Cardiac muscle cell (in vitro differentiated cells and primary cell): ENCODE measurements around the gene UPK3B. TPM values are rescaled to one million over a fixed set of nuclear protein-coding genes. Genes with fewer than 3 reads are reported as not detected.
"Not testable (repeated sequence)": the region's sequence is repeated elsewhere in the genome, so short reads cannot be mapped to it uniquely, and the experiment has no call there.

Experiments
- DNase-seq, 2 donors: peaks; one replicate each; pipeline versions ENCODE4 v3.0.0 to v3.0.0-alpha.2; 2010 to 2017; ENCODE audit warnings: low read depth in 1 of 2, low spot score in 1 of 2
- H3K27ac ChIP-seq: fragments of 200-600 bp; sonication (generic); 2 replicates; pipeline ENCODE4 v1.5.1; 2016
- H3K27me3 ChIP-seq: fragments of 200-600 bp; sonication (generic); 2 replicates; pipeline ENCODE4 v1.6.0; 2016; ENCODE audit warnings: control low read depth
- H3K36me3 ChIP-seq: fragments of 200-600 bp; sonication (generic); 2 replicates; pipeline ENCODE4 v1.5.1; 2016; ENCODE audit warnings: control low read depth
- H3K4me1 ChIP-seq: fragments of 200-600 bp; sonication (generic); 2 replicates; pipeline ENCODE4 v1.8.1; 2017; ENCODE audit warnings: low read depth, mild to moderate bottlenecking, mixed run types
- H3K4me3 ChIP-seq: fragments of 200-600 bp; sonication (generic); 2 replicates; pipeline ENCODE4 v1.5.1; 2016; ENCODE audit warnings: mild to moderate bottlenecking
- H3K9me3 ChIP-seq: fragments of 200-600 bp; sonication (generic); 2 replicates; pipeline ENCODE4 v1.5.1; 2017; ENCODE audit warnings: low read depth, mild to moderate bottlenecking, control low read depth
- polyA plus RNA-seq: library from polyadenylated mRNA; unstranded; fragments of >200 nt; fragmentation: Nextera tagmentation; extraction: Ambion mirVana; gene quantifications from 2 replicates; pipeline ENCODE4 v1.2.1, GENCODE V29; 2016
- total RNA-seq: library from RNA; depleted of rRNA; stranded (reverse); fragments of >200 nt; gene quantifications from 2 replicates; pipeline ENCODE4 v1.2.3, GENCODE V29; 2016
- TF ChIP-seq, protein P1 (sequence below): IDR thresholded peaks from 2 replicates; pipeline ENCODE4 v1.5.1; 2012; ENCODE audit warnings: low read depth, mild to moderate bottlenecking, low read length

UPK3B gene
- total and polyA plus RNA-seq, 2 experiments from 2014 or later, result 0.78 to 1.5 TPM

DNA sequence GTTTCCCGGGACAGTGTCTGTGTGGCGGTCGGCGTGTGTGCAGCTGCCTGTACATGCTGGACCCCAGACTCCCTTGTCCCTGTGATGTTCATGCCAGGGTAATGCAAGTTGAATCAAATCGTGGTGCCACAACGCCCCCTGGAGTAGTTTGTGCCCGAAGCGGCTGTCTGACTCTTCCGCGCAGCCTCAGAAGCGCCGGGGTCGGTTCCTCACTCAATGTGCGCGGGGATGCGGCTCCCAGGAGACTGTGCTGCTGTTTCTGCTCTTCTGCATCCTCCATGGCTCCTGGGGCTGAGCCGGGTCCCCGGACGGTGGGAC lies 10.5 kb upstream of the UPK3B start:
- not testable (repeated sequence) for H3K4me3 ChIP-seq, H3K36me3 ChIP-seq, H3K9me3 ChIP-seq, H3K27me3 ChIP-seq, H3K27ac ChIP-seq, DNase-seq, H3K4me1 ChIP-seq

DNA sequence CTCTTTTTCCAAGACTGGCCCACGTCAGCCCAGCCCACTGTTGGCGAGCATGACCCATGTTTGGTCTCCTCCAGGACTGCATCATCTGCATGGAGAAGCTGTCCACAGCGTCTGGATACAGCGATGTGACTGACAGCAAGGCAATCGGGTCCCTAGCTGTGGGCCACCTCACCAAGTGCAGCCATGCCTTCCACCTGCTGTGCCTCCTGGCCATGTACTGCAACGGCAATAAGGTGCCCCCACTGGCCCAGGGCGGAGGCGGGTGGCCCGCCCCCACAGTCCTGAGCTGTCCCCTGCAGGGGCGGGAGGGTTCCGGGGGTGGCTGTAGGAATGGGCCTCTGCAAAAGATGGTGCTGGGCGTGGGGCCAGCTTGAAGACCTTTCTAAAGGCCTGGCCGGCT lies 8.1 kb upstream of the UPK3B start:
- not testable (repeated sequence) for H3K4me3 ChIP-seq, H3K36me3 ChIP-seq, H3K27me3 ChIP-seq, DNase-seq, H3K27ac ChIP-seq, H3K4me1 ChIP-seq, H3K9me3 ChIP-seq

DNA sequence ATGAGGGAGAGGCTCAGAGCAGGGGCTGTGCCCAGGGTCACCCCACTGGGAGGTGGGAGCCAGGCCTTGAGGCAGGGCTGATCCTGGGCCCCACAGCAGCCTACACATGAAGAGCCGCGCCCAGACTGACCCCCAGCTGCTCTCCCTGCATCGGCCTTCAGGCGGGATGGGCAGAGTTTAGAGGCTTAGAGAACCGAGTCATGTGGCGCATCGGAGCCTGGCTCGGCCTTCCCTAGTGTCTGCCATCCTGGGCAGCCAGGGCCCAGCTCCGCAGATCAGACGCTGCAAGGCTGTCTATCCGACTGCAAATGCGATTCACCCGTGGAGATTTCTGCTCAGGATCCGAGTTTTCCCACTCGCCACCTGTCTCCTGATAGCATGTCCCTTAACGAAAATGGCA lies 7.5 kb upstream of the UPK3B start:
- H3K4me1 ChIP-seq, H3K9me3 ChIP-seq, DNase-seq, H3K27ac ChIP-seq, H3K36me3 ChIP-seq, H3K4me3 ChIP-seq, H3K27me3 ChIP-seq: not testable (repeated sequence)

DNA sequence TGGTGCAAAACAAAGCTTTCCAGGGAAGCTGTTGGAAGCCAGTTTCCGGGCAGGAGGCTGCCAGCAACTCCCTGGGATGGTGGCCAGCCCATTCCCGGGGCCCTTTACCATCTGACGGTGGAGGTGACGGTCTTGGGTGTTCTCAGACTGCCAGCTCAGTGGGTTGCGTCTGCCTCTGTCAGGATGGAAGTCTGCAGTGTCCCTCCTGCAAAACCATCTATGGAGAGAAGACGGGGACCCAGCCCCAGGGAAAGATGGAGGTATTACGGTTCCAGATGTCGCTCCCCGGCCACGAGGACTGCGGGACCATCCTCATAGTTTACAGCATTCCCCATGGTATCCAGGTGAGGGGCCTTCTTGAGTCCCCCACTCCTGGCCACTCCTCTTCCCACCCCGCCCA lies 7.1 kb upstream of the UPK3B start:
- not testable (repeated sequence) for H3K4me3 ChIP-seq, H3K27me3 ChIP-seq, DNase-seq, H3K4me1 ChIP-seq, H3K9me3 ChIP-seq, H3K27ac ChIP-seq, H3K36me3 ChIP-seq

DNA sequence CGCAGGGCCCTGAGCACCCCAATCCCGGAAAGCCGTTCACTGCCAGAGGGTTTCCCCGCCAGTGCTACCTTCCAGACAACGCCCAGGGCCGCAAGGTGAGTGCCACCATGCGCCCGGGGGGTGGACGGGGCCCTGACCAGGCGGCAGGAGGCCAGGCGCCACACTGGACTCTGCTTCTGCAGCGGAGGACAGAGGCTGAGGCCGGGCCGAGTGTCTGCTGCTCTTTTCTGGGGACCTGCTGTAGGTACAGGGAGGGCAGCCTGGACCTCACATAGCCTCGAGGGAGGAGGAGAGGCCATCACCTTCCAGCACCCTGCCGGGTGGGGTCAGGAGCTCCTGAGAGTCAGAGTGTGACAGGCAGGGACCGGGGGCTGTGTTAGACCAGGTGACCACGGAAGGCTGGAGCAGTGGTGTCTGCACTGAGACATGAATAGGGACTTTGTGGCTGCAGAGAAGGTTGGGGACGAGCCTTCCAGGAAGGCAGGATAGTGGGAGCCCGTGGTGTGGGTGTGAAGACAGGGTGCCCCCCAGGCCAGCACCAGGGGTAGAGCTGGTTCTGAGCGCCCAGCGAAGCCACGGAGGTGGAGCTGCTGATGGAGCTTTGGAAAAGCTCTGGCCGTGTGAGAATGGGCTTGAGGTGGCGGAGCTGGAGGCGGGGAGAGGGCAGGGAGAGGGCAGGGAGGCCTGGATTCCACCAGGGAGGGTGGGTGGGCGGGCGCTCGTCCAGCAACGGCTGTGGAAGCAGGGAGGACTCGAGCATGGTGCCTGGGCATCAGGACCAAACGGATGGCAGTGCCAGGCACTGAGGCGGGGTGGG lies 5.8 kb upstream of the UPK3B start:
- not testable (repeated sequence) for H3K27me3 ChIP-seq, H3K27ac ChIP-seq, H3K4me3 ChIP-seq, DNase-seq, H3K36me3 ChIP-seq, H3K4me1 ChIP-seq, H3K9me3 ChIP-seq

DNA sequence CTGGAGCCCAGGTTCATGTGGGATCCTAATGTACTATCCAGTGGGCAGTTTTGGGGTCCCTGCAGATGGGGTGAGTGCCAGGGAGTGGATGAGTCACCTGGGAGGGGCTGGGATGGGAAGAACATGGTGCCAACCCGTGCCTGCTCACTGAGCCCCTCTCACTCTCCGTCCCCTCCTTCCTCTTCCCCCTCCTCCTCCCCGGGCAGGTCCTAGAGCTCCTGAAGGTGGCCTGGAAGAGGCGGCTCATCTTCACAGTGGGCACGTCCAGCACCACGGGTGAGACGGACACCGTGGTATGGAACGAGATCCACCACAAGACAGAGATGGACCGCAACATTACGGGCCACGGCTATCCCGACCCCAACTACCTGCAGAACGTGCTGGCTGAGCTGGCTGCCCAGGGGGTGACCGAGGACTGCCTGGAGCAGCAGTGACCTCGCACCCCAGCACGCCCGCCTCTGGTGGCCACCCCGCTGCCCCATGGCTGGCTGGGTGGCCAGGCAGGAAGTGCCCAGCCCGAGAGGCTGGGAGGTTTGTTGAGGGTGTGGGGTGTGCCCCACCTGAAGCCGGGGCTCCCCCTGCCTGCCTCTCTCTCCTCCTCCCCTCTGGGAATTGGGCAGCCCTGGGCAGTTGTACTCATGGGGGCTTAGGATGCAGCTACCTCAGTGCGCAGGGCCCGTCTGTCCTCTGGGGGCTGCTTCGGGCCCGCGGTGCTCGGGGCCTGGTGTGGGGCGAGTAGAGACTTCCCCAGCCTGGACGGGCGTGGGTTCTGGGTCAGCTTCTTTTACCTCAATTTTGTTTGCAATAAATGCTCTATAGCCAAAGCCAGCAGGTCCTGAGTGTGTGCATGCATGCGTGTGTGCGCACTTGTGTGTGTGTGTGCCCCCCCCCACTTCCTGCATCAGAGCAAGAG lies 4.9 kb upstream of the UPK3B start:
- Histone ChIP-seq H3K27ac (no peak overlapping the region), H3K9me3 (no peaks in the 10 kb centered on the region), H3K36me3 (no peaks in the 10 kb centered on the region), H3K4me1 (peaks cover 3% of the 10 kb centered on the region), H3K27me3 (no peaks in the 10 kb centered on the region), H3K4me3 (no peak overlapping the region)
- DNase-seq, result no peak
- TF ChIP-seq, protein P1, sequence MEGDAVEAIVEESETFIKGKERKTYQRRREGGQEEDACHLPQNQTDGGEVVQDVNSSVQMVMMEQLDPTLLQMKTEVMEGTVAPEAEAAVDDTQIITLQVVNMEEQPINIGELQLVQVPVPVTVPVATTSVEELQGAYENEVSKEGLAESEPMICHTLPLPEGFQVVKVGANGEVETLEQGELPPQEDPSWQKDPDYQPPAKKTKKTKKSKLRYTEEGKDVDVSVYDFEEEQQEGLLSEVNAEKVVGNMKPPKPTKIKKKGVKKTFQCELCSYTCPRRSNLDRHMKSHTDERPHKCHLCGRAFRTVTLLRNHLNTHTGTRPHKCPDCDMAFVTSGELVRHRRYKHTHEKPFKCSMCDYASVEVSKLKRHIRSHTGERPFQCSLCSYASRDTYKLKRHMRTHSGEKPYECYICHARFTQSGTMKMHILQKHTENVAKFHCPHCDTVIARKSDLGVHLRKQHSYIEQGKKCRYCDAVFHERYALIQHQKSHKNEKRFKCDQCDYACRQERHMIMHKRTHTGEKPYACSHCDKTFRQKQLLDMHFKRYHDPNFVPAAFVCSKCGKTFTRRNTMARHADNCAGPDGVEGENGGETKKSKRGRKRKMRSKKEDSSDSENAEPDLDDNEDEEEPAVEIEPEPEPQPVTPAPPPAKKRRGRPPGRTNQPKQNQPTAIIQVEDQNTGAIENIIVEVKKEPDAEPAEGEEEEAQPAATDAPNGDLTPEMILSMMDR, result no peak

DNA sequence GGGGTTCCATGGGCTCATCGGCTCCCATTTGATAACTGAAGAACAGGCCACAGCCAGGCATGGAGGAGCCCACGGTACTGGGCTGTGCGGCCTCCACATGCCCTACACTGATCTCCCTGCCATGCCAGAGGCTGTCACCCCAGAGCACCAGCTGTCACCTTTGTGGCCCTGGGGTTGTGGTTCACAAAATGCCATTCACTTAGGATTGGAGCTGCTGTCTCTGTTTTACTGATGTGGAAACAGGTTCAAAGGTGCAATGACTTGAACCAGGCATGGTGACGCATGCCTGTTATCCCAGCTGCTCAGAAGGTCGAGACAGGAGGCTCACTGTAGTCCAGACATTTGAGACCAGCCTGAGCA lies 4.3 kb upstream of the UPK3B start:
- peaks cover 3% of the 10 kb centered on the region for H3K4me1 ChIP-seq
- no peak for DNase-seq
- no peaks in the 10 kb centered on the region for H3K27me3 ChIP-seq
- TF ChIP-seq, protein P1, result no peak
- no peak overlapping the region for H3K27ac ChIP-seq
- no peaks in the 10 kb centered on the region for H3K9me3 ChIP-seq
- no peak overlapping the region for H3K4me3 ChIP-seq
- H3K36me3 ChIP-seq, result no peaks in the 10 kb centered on the region

DNA sequence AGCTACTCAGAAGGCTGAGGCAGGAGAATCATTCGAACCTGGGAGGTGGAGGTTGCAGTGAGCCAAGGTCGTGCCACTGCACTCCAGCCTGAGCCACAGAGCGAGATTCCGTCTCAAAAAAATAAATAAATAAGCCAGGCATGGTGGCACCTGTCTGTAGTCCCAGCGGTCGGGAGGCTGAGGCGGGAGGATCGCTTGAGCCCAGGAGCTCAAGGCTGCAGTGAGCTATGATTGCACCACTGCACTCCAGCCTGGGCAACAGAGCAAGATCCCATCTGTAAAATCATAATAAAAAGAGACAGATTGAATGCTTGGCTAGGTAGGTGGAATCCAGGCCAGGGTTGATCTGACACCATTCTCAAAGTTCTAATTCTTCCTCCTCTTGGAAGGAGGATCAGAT lies 3.7 kb upstream of the UPK3B start:
- H3K27me3 ChIP-seq, H3K27ac ChIP-seq, DNase-seq, H3K4me3 ChIP-seq, H3K36me3 ChIP-seq, H3K4me1 ChIP-seq, H3K9me3 ChIP-seq: not testable (repeated sequence)
